Thyroid gland (tissue), 4 donors: ENCODE results near the gene COX8C.

Source experiments
- POLR2A ChIP-seq, 2 donors: fragments of 450-650 bp; IDR thresholded peaks; one replicate each; pipeline ENCODE4 v1.6.1; 2017; ENCODE audit warnings: antibody characterized with exemption in 2 of 2, mild to moderate bottlenecking in 2 of 2, moderate library complexity in 1 of 2
- TF ChIP-seq, protein P1 (sequence below), 6 experiments: fragments of 200-600 bp in 3 of 6; fragments of 450-650 bp in 3 of 6; sonication (generic) in 3 of 6; IDR thresholded peaks; one replicate each; pipeline ENCODE4 v1.5.1; 2016 to 2019; ENCODE audit warnings: antibody characterized with exemption in 6 of 6, mild to moderate bottlenecking in 2 of 6, inconsistent platforms in 1 of 6, moderate library complexity in 1 of 6

DNA sequence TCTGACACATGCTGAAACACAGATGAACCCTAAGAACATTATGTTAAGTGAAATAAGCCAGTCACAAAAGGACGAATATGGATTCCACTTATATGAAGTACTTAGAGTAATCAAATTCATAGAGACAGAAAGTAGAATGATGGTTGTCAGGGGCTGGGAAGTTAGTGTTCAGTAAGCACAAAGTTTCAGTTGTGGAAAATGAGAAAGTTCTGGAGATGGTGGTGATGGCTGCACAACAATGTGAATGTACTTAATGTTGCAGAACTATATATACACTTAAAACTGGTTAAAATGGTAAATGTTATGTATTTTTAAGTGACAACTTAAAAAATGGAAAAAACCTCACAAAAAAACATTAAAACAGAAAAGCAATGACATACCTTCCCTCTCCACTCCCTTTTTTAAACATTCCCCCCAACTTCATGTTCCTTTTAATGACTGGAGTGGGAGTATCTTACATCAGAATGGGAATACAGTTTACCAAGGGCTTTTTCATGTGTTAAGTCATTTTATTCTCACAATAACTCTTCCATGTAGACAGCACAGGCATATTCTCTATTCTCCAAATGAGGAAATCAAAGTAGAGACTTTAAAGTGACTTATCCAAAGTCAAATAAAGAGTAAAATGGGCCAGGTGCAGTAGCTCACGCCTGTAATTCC, 38.2 kb upstream of the COX8C start:
- TF ChIP-seq, protein P1, sequence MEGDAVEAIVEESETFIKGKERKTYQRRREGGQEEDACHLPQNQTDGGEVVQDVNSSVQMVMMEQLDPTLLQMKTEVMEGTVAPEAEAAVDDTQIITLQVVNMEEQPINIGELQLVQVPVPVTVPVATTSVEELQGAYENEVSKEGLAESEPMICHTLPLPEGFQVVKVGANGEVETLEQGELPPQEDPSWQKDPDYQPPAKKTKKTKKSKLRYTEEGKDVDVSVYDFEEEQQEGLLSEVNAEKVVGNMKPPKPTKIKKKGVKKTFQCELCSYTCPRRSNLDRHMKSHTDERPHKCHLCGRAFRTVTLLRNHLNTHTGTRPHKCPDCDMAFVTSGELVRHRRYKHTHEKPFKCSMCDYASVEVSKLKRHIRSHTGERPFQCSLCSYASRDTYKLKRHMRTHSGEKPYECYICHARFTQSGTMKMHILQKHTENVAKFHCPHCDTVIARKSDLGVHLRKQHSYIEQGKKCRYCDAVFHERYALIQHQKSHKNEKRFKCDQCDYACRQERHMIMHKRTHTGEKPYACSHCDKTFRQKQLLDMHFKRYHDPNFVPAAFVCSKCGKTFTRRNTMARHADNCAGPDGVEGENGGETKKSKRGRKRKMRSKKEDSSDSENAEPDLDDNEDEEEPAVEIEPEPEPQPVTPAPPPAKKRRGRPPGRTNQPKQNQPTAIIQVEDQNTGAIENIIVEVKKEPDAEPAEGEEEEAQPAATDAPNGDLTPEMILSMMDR (IDR thresholded peaks at IDR 0.05), result no peak
- no peak for TF ChIP-seq POLR2A (IDR thresholded peaks at IDR 0.05)
